ENCODE results near the gene DPF3.

DPF3 gene

DNA sequence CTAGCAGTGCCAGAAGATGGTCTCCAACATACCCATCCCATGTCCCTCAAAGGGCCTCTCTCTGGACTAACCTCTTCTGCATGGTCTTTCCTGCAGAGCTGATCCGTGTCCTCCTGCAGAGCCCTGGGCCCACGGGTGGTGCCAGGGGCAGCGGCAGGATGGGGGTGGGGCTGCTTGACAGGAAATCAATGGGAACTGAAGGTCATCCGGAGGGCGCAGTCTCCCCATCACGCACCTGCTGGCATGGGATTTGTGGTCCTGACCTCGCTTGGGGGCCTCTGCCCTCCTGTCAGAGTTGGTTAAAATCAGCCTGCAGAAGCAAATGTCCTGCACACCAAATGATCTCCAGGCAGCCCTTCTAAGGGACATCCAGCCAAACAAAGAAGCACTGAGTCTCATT, 110.2 kb downstream of the DPF3 start:
- Histone ChIP-seq H3K27ac (ENCODE audit: low read depth, low read length) (no peak overlapping the region), H3K4me1 (ENCODE audit: control insufficient read depth, low read length) (no peaks in the 10 kb centered on the region), H3K36me3 (ENCODE audit: control insufficient read depth, low read length) (no peaks in the 10 kb centered on the region), H3K4me3 (ENCODE audit: low read length) (no peak overlapping the region), H3K79me2 (ENCODE audit: control insufficient read depth, low read length) (no peaks in the 10 kb centered on the region), H3K9me3 (ENCODE audit: control insufficient read depth, insufficient read depth, low read length) (no peaks in the 10 kb centered on the region), H3K9me2 (replicated peaks; ENCODE audit: control insufficient read depth, low read length) (no peaks in the 10 kb centered on the region), H3K4me2 (ENCODE audit: low read length) (no peak overlapping the region), H4K20me1 (ENCODE audit: control insufficient read depth, insufficient read depth, low read depth, low read length) (no peaks in the 10 kb centered on the region), H3F3A (ENCODE audit: control insufficient read depth, insufficient read depth) (no peaks in the 10 kb centered on the region), H3K27me3 (ENCODE audit: control insufficient read depth, low read length) (no peaks in the 10 kb centered on the region)
- no peak for TF ChIP-seq EZH2phosphoT487 (IDR thresholded peaks at IDR 0.05; ENCODE audit: borderline replicate concordance, low read length)
- TF ChIP-seq, protein P1, sequence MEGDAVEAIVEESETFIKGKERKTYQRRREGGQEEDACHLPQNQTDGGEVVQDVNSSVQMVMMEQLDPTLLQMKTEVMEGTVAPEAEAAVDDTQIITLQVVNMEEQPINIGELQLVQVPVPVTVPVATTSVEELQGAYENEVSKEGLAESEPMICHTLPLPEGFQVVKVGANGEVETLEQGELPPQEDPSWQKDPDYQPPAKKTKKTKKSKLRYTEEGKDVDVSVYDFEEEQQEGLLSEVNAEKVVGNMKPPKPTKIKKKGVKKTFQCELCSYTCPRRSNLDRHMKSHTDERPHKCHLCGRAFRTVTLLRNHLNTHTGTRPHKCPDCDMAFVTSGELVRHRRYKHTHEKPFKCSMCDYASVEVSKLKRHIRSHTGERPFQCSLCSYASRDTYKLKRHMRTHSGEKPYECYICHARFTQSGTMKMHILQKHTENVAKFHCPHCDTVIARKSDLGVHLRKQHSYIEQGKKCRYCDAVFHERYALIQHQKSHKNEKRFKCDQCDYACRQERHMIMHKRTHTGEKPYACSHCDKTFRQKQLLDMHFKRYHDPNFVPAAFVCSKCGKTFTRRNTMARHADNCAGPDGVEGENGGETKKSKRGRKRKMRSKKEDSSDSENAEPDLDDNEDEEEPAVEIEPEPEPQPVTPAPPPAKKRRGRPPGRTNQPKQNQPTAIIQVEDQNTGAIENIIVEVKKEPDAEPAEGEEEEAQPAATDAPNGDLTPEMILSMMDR (IDR thresholded peaks at IDR 0.05; ENCODE audit: low read depth, low read length, poor library complexity, severe bottlenecking): no peak

DNA sequence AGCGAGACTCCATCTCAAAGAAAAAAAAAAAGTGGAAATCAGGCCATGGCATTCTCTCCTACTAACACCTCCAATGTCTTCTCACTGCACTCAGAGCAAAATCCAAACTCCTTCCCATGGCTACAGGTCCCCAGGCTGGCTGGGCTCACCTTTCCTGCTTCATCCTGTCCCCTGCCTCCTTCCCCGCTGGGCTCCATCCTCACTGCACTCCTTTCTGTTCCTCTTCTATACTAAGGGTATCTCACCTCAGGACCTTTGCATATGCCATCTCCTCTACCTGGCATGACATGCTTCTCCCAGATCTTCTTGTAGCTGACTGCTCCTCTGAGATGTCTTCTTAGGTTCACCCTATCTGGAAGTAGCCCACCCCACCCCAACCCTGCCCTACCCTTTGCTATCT, 111.1 kb downstream of the DPF3 start:
- no peak for TF ChIP-seq EZH2phosphoT487 (IDR thresholded peaks at IDR 0.05; ENCODE audit: borderline replicate concordance, low read length)
- TF ChIP-seq, protein P1 (IDR thresholded peaks at IDR 0.05; ENCODE audit: low read depth, low read length, poor library complexity, severe bottlenecking): no peak
- H3K9me3 ChIP-seq (ENCODE audit: control insufficient read depth, insufficient read depth, low read length): no peaks in the 10 kb centered on the region

DNA sequence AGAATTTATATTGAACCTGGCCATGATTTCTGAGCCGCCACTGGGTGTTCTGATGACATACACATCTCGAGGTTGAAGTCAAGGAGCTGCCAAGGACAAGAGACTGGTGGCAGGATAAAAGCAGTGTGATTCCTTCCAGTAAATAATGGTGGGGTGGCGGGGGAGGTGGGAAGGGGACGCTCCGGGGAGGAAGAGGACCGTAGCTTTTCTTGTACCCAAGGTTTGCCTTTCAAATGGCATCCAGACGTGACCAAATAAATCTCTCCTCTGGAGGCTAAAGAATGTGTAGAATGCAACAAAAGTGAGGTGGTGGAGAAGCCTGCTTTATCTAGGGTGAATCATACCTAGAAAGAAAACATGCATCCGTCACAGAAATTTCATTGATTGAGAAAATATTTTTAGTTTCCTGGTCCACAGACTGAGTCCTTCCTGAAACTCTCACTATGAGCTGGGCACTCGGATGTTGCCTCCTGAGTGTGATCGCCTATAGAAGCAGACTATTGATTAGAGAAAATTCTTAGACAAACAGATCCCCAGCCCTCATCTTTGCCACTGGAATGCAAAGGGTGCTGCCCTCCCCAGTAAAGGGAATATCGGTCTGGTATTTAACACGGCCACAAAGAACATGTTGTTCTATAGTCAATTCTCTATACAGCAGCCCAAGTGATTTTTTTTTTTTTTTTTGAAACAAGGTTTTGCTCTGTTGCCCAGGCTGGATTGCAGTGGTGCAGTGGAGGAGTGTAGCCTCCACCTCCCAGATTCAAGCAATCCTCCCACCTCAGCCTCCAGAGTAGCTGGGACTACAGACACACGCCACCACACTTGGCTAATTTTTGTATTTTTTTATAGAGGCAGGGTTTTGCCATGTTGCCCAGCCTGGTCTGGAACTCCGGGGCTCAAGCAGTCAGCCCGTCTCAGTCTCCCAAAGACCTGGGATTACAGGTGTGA, 112.1 kb downstream of the DPF3 start:
- Histone ChIP-seq H3K79me2 (ENCODE audit: control insufficient read depth, low read length) (no peaks in the 10 kb centered on the region), H3K9me3 (ENCODE audit: control insufficient read depth, insufficient read depth, low read length) (no peaks in the 10 kb centered on the region), H3K4me1 (ENCODE audit: control insufficient read depth, low read length) (no peaks in the 10 kb centered on the region), H3K4me3 (ENCODE audit: low read length) (no peak overlapping the region), H3K27ac (ENCODE audit: low read depth, low read length) (no peak overlapping the region), H3K36me3 (ENCODE audit: control insufficient read depth, low read length) (no peaks in the 10 kb centered on the region), H3K9me2 (replicated peaks; ENCODE audit: control insufficient read depth, low read length) (no peaks in the 10 kb centered on the region), H3K4me2 (ENCODE audit: low read length) (no peak overlapping the region), H3K27me3 (ENCODE audit: control insufficient read depth, low read length) (no peaks in the 10 kb centered on the region), H3F3A (ENCODE audit: control insufficient read depth, insufficient read depth) (no peaks in the 10 kb centered on the region), H4K20me1 (ENCODE audit: control insufficient read depth, insufficient read depth, low read depth, low read length) (no peaks in the 10 kb centered on the region)
- no peak for TF ChIP-seq EZH2phosphoT487 (IDR thresholded peaks at IDR 0.05; ENCODE audit: borderline replicate concordance, low read length)
- TF ChIP-seq, protein P1 (IDR thresholded peaks at IDR 0.05; ENCODE audit: low read depth, low read length, poor library complexity, severe bottlenecking): no peak

More for the DNA sequence above, 111.1 kb downstream of the DPF3 start:
- Histone ChIP-seq H3K36me3 (ENCODE audit: control insufficient read depth, low read length) (no peaks in the 10 kb centered on the region), H3K4me1 (ENCODE audit: control insufficient read depth, low read length) (no peaks in the 10 kb centered on the region), H3K9me2 (replicated peaks; ENCODE audit: control insufficient read depth, low read length) (no peaks in the 10 kb centered on the region), H3K27ac (ENCODE audit: low read depth, low read length) (no peak overlapping the region), H3K4me3 (ENCODE audit: low read length) (no peak overlapping the region), H3F3A (ENCODE audit: control insufficient read depth, insufficient read depth) (no peaks in the 10 kb centered on the region), H3K4me2 (ENCODE audit: low read length) (no peak overlapping the region), H3K27me3 (ENCODE audit: control insufficient read depth, low read length) (no peaks in the 10 kb centered on the region), H4K20me1 (ENCODE audit: control insufficient read depth, insufficient read depth, low read depth, low read length) (no peaks in the 10 kb centered on the region), H3K79me2 (ENCODE audit: control insufficient read depth, low read length) (no peaks in the 10 kb centered on the region)
